T-helper 2 cell (primary cell): ENCODE results near the gene ABCD4.
"Not testable (repeated sequence)": the region's sequence is repeated elsewhere in the genome, so short reads cannot be mapped to it uniquely, and the experiment has no call there.

Experiments
- DNase-seq, 5 experiments: peaks; one replicate each; pipeline versions ENCODE4 v3.0.0 to v3.0.0-alpha.2; 2012 to 2022
- total RNA-seq, 2 donors: gene quantifications; one replicate each; lab custom pipeline; 2026; lab: John Stamatoyannopoulos, UW

Gene ABCD4
- 37.7 to 50.6 reads per million in 2 donors for total RNA-seq

- peak; percentile 42 to 90 (median 71) for DNase-seq
These were observed at the start of gene ABCD4 for GRCh38 chr14:74302634-74303569. Gene ABCD4 (minus strand): TSS chr14:74302934. CDS start chr14:74302912, 22 bp downstream.

- DNase-seq = no peak
These were observed 48.2 kb upstream of the ABCD4 start for GRCh38 chr14:74350928-74351323.

- DNase-seq = no peak
These were observed 47.6 kb upstream of the ABCD4 start for GRCh38 chr14:74350211-74350927.

- no peak for DNase-seq
These were observed 47.0 kb upstream of the ABCD4 start for GRCh38 chr14:74349757-74350156.

- DNase-seq = no peak
These were observed 46.2 kb upstream of the ABCD4 start for GRCh38 chr14:74348735-74349463.

- DNase-seq = no peak
These were observed 45.6 kb upstream of the ABCD4 start, which contains the start of gene VRTN for GRCh38 chr14:74348241-74348734. Gene VRTN (plus strand): TSS chr14:74348471. CDS start chr14:74356784, 8,313 bp downstream.

GRCh38 chr14:74347795-74348100 is 45.0 kb upstream of the ABCD4 start:
- DNase-seq = no peak

- DNase-seq = no peak
These were observed 44.5 kb upstream of the ABCD4 start for GRCh38 chr14:74347097-74347794.

- no peak for DNase-seq
These were observed 43.6 kb upstream of the ABCD4 start for GRCh38 chr14:74346341-74346740.

GRCh38 chr14:74333909-74334308 is 31.2 kb upstream of the ABCD4 start:
- DNase-seq = no peak

- DNase-seq = not testable (repeated sequence)
These were observed 27.3 kb upstream of the ABCD4 start for GRCh38 chr14:74329950-74330552.

GRCh38 chr14:74326369-74327152 is 23.8 kb upstream of the ABCD4 start:
- DNase-seq = no peak

GRCh38 chr14:74325446-74325845 is 22.7 kb upstream of the ABCD4 start:
- no peak for DNase-seq

GRCh38 chr14:74324931-74325361 is 22.2 kb upstream of the ABCD4 start:
- DNase-seq = peak in 1 of 5 experiments; percentile 11

- no peak for DNase-seq
These were observed 11.8 kb upstream of the ABCD4 start for GRCh38 chr14:74314576-74314975.

- no peak for DNase-seq
These were observed 10.9 kb upstream of the ABCD4 start for GRCh38 chr14:74313601-74314000.

- DNase-seq = no peak
These were observed 9.4 kb upstream of the ABCD4 start for GRCh38 chr14:74312161-74312560.

GRCh38 chr14:74309125-74310022 is 6.6 kb upstream of the ABCD4 start:
- no peak for DNase-seq

- DNase-seq = no peak
These were observed 6.0 kb upstream of the ABCD4 start for GRCh38 chr14:74308695-74309094.

- peak in 2 of 5 experiments; percentile 35 to 78 for DNase-seq
These were observed 544 bp downstream of the ABCD4 start for GRCh38 chr14:74302152-74302628.
